Tibial nerve (tissue), 3 donors: ENCODE results near the gene CCAR1.

ENCODE experiments used
- CTCF ChIP-seq, 5 experiments: fragments of 200-600 bp in 3 of 5; fragments of 450-650 bp in 2 of 5; sonication (generic) in 3 of 5; IDR thresholded peaks; one replicate each; pipeline ENCODE4 v1.5.1; 2016 to 2019; ENCODE audit warnings: antibody characterized with exemption in 5 of 5, mild to moderate bottlenecking in 3 of 5, moderate library complexity in 2 of 5
- POLR2A ChIP-seq, 2 donors: fragments of 450-650 bp; IDR thresholded peaks; one replicate each; pipeline ENCODE4 v1.6.1; 2017; ENCODE audit warnings: antibody characterized with exemption in 2 of 2, mild to moderate bottlenecking in 2 of 2, moderate library complexity in 2 of 2

DNA sequence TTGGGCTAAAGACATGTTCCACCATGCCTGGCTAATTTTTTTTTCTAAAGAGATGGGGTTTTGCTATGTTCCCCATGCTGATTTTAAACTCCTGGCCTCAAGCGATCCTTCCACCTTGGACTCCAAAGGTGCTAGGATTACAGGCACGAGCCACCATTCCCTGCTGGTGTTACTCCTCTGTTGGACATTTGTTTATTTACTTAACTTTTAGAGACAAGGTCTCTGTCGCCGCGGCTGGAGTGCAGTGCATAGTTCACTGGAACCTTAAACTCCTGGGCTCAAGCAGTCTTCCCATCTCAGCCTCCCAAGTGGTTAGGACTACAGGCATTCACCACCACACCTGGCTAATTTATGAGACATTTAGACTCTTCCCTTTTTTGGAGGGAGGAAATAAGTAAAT lies 38.9 kb downstream of the CCAR1 start:
- TF ChIP-seq CTCF (IDR thresholded peaks at IDR 0.05) (no peak), POLR2A (IDR thresholded peaks at IDR 0.05) (no peak)
